Calu3 (cell line): ENCODE data around the gene FZR1. TPM values are rescaled to one million over a fixed set of nuclear protein-coding genes. Genes with fewer than 3 reads are reported as not detected.

Experiments
- BruUV-seq: library from RNA; stranded (reverse); fragments of 400-500 nt; replicated peaks from 2 replicates; lab custom pipeline; 2021; lab: Mats Ljungman, UMichigan
- CTCF ChIA-PET: fragments of 300-600 bp; sonication (Branson Sonifier 250); formaldehyde crosslinking; loops from one replicate; lab custom pipeline; 2022; ENCODE audit warnings: antibody characterized with exemption; lab: Charles Lee
- DNase-seq: peaks from one replicate; pipeline ENCODE4 v3.0.0; 2022
- H3K27ac Mint-ChIP-seq: one replicate; pipeline ENCODE4 v1.8.0; 2022; ENCODE audit warnings: mixed read lengths; ENCODE audit not compliant: unreplicated experiment
- H3K27me3 Mint-ChIP-seq: one replicate; pipeline ENCODE4 v1.8.0; 2022; ENCODE audit warnings: mixed read lengths; ENCODE audit not compliant: unreplicated experiment
- H3K36me3 Mint-ChIP-seq: one replicate; pipeline ENCODE4 v1.8.0; 2022; ENCODE audit warnings: mild to moderate bottlenecking, moderate library complexity, mixed read lengths; ENCODE audit not compliant: insufficient read depth, unreplicated experiment
- H3K4me1 Mint-ChIP-seq: one replicate; pipeline ENCODE4 v1.8.0; 2022; ENCODE audit warnings: mild to moderate bottlenecking, low read depth, mixed read lengths; ENCODE audit not compliant: unreplicated experiment
- H3K4me3 Mint-ChIP-seq: one replicate; pipeline ENCODE4 v1.8.0; 2022; ENCODE audit warnings: mild to moderate bottlenecking, low read depth, moderate library complexity, mixed read lengths; ENCODE audit not compliant: unreplicated experiment
- H3K9me3 Mint-ChIP-seq: one replicate; pipeline ENCODE4 v1.8.0; 2022; ENCODE audit warnings: low read depth, mixed read lengths; ENCODE audit not compliant: unreplicated experiment
- intact Hi-C: fragments of 100-400 bp; cut with micrococcal nuclease; formaldehyde crosslinking; loops from one replicate; pipeline ENCODE4 v1.10.0; 2022; ENCODE audit not compliant: unreplicated experiment
- total RNA-seq: library from RNA; stranded (reverse); gene quantifications from 2 replicates; pipeline ENCODE4 v1.2.3, GENCODE V29; 2022
- TF ChIP-seq, protein P1 (sequence below): fragments of 200-600 bp; IDR thresholded peaks from one replicate; pipeline ENCODE4 v1.8.0; 2022; ENCODE audit warnings: antibody characterized with exemption; ENCODE audit not compliant: unreplicated experiment

FZR1 gene
- total RNA-seq, 1 experiment from 2014 or later: 33.1 TPM

DNA sequence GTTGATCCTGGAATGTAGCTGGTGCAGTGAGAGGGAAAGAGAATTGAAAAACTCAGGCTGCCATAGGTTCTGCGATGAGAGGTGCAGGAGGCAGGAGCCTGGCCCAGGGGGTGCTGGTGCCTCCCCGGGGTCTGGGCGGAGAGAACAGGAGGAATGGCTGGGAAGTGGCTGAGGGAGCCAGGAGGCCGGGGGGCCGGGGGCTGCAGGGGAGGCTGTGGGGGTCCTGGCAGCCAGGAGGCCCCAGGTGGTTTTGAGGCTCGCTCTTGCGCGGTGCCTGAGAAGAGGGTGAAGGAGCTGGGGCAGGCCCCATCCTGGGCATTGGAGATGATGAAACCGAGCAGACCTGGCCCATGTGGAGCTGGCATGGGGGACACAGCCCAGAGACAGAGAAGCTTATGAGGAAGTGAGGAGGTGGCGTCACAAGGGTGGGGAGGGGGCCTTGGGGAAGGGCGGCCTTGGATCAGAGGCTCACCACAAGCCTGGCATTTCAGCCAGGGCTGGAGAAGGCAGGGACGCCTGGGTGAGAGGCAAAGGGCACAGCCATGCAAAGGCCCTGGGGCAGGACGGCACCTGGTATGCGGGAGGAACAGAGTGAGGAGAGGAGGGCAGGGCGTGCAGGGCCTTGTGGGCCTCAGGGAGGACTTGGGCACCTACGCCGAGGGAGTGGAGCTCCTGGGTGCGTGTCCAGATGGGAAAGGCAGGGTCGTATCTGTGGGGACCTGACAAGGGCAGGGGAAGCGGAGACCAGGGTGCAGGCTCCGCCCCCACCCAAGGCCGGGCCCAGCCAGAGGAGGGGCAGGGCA, 31.5 kb downstream of the FZR1 start:
- no peak overlapping the region for H3K4me3 Mint-ChIP-seq
- peaks cover 61% of the 10 kb centered on the region for H3K36me3 Mint-ChIP-seq
- H3K27me3 Mint-ChIP-seq: no peaks in the 10 kb centered on the region
- H3K4me1 Mint-ChIP-seq: no peaks in the 10 kb centered on the region
- CTCF ChIA-PET: no interaction called here
- TF ChIP-seq, protein P1, sequence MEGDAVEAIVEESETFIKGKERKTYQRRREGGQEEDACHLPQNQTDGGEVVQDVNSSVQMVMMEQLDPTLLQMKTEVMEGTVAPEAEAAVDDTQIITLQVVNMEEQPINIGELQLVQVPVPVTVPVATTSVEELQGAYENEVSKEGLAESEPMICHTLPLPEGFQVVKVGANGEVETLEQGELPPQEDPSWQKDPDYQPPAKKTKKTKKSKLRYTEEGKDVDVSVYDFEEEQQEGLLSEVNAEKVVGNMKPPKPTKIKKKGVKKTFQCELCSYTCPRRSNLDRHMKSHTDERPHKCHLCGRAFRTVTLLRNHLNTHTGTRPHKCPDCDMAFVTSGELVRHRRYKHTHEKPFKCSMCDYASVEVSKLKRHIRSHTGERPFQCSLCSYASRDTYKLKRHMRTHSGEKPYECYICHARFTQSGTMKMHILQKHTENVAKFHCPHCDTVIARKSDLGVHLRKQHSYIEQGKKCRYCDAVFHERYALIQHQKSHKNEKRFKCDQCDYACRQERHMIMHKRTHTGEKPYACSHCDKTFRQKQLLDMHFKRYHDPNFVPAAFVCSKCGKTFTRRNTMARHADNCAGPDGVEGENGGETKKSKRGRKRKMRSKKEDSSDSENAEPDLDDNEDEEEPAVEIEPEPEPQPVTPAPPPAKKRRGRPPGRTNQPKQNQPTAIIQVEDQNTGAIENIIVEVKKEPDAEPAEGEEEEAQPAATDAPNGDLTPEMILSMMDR: no peak
- no TSS peak for BruUV-seq
- no peaks in the 10 kb centered on the region for H3K9me3 Mint-ChIP-seq
- DNase-seq: no peak
- peak overlapping the region; percentile 37 for H3K27ac Mint-ChIP-seq
- intact Hi-C loops: no loop called here

DNA sequence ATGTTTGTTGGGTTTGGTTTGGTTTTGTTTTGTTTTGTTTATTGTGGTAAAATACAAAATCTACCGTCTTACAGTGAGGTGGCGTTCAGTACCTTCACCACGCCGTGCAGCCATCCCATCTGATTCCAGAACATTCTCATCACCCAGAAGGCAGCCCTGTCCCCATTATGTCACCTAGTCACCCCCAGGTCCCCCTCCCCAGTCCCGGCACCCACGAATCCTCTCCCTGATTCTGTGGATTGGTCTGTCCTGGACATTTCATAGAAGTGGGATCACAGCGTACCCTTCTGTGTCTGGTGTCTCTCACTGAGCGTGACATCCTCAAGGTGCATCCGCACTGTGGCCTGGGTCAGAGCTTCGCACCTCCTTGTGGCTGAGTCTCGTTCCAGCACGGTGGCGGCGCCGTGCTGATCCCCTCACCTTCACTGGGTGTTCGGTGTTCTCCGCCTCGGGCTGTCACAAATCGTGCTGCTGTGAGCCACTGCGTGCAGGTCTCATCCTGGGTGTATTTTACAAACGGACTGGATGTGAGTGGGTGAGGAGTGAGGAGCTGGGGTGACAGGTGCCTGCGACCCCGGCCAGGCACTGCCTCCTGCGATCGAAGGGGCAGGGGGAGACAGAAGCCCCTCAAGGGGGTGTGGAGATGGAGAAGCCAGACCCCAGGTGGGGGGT, 32.3 kb downstream of the FZR1 start:
- H3K9me3 Mint-ChIP-seq: no peaks in the 10 kb centered on the region
- H3K27ac Mint-ChIP-seq: peak overlapping the region; percentile 37

DNA sequence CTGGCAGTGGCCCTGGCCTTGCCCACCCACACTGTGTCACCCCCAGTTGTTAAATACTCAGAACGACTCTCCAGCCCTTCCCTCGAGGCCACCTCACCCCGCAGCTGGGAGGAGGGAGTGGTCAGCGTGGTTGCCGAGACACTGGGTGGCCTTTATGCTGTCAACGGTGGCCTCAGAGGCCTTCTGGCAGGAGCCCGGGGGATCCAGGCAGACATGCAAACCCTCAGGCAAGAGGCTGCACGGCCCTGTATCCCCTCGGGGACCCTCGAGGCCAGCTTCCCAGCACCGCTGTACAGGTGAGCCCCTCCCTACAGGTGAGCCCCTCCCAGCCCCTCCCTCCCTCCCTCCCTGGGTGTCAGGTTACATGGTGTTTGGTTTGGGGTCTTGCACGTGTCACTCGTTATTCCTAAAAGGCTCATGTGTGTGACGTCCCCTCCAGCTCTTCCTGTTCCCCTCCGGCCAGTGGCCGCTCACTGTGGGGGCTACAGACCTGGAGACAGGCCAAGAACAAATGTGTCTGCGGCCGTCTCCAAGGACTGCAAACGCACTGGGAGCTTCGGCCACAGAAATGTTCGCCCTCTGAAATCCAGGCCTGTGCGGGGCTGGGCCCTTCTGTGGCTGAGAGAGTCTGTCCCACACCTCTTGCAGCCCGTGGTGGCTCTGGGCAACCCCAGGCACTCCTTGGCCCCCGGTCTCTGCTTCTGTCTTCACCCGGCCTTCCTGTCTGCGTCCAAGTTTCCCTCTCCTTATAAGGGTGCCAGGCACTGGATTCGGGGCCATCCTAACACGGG, 33.0 kb downstream of the FZR1 start, which contains the start of gene TEKTIP1:
TEKTIP1 (plus strand) TSS at position 210 of the 791 bp plus-strand sequence; CDS start at position 214, 4 bp downstream.
- Mint-ChIP-seq H3K27me3 (no peaks in the 10 kb centered on the region), H3K9me3 (no peaks in the 10 kb centered on the region), H3K27ac (peak within 1 kb of the TSS; percentile 37), H3K4me3 (no peak within 1 kb of the TSS), H3K4me1 (no peaks in the 10 kb centered on the region), H3K36me3 (peaks cover 53% of the 10 kb centered on the region)
- TF ChIP-seq, protein P1: no peak
- intact Hi-C loops: no loop called here
- BruUV-seq: no TSS peak
- CTCF ChIA-PET: interaction anchor here (0.6 kb wide), 1 partner anchor 54 kb away, joined by 4 read pairs; no protein-coding TSS in a partner anchor
- DNase-seq: no peak

More for the DNA sequence above, 32.3 kb downstream of the FZR1 start:
- Mint-ChIP-seq H3K36me3 (peaks cover 55% of the 10 kb centered on the region), H3K27me3 (no peaks in the 10 kb centered on the region), H3K4me3 (no peak overlapping the region), H3K4me1 (no peaks in the 10 kb centered on the region)
- DNase-seq: no peak
- no TSS peak for BruUV-seq
- CTCF ChIA-PET: no interaction called here
- TF ChIP-seq, protein P1: no peak
- intact Hi-C loops: no loop called here

DNA sequence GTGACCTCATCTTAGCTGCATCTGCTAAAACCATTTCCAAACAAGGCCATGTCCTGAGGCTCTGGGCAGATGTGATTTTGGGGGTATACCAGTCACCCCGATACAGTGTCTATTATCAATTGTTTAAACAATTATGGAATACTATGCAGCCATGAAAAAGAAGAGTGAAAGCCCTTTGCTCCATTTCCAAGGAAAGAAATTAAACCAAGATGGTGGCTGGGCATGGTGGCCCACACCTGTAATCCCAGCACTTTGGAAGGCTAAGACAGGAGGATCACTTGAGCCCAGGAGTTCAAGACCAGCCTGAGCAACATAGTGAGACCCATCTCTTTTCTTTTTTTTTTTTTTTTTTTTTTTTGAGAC, 33.6 kb downstream of the FZR1 start:
- Mint-ChIP-seq H3K4me1 (peaks cover under 1% of the 10 kb centered on the region), H3K27me3 (no peaks in the 10 kb centered on the region), H3K27ac (no peak overlapping the region), H3K9me3 (no peaks in the 10 kb centered on the region), H3K4me3 (no peak overlapping the region), H3K36me3 (peaks cover 52% of the 10 kb centered on the region)
- intact Hi-C loops: no loop called here
- BruUV-seq: TSS peak; percentile 14
- CTCF ChIA-PET: interaction anchor here (0.6 kb wide), 1 partner anchor 54 kb away, joined by 4 read pairs; no protein-coding TSS in a partner anchor
- no peak for DNase-seq
- TF ChIP-seq, protein P1: no peak
